ENCODE data around the gene OBSL1.

DNA sequence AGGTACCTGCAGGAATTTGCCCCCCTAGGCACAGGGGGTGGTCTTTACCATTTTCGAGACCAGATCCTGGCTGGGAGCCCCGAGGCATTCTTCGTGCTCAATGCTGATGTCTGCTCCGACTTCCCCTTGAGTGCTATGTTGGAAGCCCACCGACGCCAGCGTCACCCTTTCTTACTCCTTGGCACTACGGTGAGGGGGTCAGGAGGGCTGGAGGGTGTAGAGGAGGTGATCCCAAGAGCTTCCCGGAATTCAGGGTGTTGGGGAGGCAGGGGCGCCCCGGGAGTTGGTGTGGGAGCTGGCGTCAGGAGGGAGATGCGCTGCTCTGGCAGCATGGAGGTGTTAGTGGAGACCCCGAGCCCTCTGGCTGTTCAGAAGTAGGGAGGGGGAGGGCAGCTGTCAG lies 69.5 kb downstream of the OBSL1 start:
- TF ChIP-seq, protein P1, sequence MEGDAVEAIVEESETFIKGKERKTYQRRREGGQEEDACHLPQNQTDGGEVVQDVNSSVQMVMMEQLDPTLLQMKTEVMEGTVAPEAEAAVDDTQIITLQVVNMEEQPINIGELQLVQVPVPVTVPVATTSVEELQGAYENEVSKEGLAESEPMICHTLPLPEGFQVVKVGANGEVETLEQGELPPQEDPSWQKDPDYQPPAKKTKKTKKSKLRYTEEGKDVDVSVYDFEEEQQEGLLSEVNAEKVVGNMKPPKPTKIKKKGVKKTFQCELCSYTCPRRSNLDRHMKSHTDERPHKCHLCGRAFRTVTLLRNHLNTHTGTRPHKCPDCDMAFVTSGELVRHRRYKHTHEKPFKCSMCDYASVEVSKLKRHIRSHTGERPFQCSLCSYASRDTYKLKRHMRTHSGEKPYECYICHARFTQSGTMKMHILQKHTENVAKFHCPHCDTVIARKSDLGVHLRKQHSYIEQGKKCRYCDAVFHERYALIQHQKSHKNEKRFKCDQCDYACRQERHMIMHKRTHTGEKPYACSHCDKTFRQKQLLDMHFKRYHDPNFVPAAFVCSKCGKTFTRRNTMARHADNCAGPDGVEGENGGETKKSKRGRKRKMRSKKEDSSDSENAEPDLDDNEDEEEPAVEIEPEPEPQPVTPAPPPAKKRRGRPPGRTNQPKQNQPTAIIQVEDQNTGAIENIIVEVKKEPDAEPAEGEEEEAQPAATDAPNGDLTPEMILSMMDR (IDR thresholded peaks at IDR 0.05): no peak
- TF ChIP-seq ZFX (IDR thresholded peaks at IDR 0.05; ENCODE audit: borderline replicate concordance): no peak
